HG03457 (cell line): ENCODE measurements around the gene SYNDIG1.

Source experiments
- ATAC-seq: cut with Tn5 transposase; IDR thresholded peaks from one replicate; pipeline ENCODE4 v1.9.1; 2021; ENCODE audit warnings: moderate number of reproducible peaks; ENCODE audit not compliant: unreplicated experiment

The SYNDIG1 gene

GRCh38 chr20:24701668-24702067, 232.2 kb downstream of the SYNDIG1 start:
- no peak for ATAC-seq

- ATAC-seq: no peak
These were observed 233.3 kb downstream of the SYNDIG1 start for GRCh38 chr20:24702501-24703283.

GRCh38 chr20:24703284-24703610, 233.8 kb downstream of the SYNDIG1 start:
- ATAC-seq: no peak

GRCh38 chr20:24704899-24705298, 235.5 kb downstream of the SYNDIG1 start:
- ATAC-seq: no peak

GRCh38 chr20:24705486-24705885, 236.1 kb downstream of the SYNDIG1 start:
- ATAC-seq: no peak

GRCh38 chr20:24708411-24709295, 239.2 kb downstream of the SYNDIG1 start:
- no peak for ATAC-seq
